ENCODE measurements around the gene MARCHF9.

MARCHF9 gene

GRCh38 chr12:57796996-57797395 lies 42.1 kb downstream of the MARCHF9 start:
- no peak for DNase-seq (ENCODE audit: low read depth in 2 of 2)

GRCh38 chr12:57797933-57798332 lies 43.0 kb downstream of the MARCHF9 start:
- DNase-seq (ENCODE audit: low read depth in 2 of 2) = no peak

- DNase-seq (ENCODE audit: low read depth in 2 of 2) = no peak
Measured at GRCh38 chr12:57800965-57801364, 46.1 kb downstream of the MARCHF9 start.

- no peak for DNase-seq (ENCODE audit: low read depth in 2 of 2)
Measured at GRCh38 chr12:57802607-57803006, 47.7 kb downstream of the MARCHF9 start.

- DNase-seq (ENCODE audit: low read depth in 2 of 2) = no peak
Measured at GRCh38 chr12:57803319-57803893, 48.5 kb downstream of the MARCHF9 start.

- DNase-seq (ENCODE audit: low read depth in 2 of 2) = no peak
Measured at GRCh38 chr12:57806677-57807076, 51.8 kb downstream of the MARCHF9 start.

- DNase-seq (ENCODE audit: low read depth in 2 of 2) = no peak
Measured at GRCh38 chr12:57807285-57807684, 52.4 kb downstream of the MARCHF9 start.

GRCh38 chr12:57808351-57808750 lies 53.4 kb downstream of the MARCHF9 start:
- no peak for DNase-seq (ENCODE audit: low read depth in 2 of 2)

GRCh38 chr12:57809425-57809824 lies 54.5 kb downstream of the MARCHF9 start:
- no peak for DNase-seq (ENCODE audit: low read depth in 2 of 2)

All from stimulated activated CD8-positive, alpha-beta memory T cell treated with anti-CD3 and anti-CD28 coated beads, Interleukin-7, amount 100 ng/mL, for 4 hours (primary cell).